DOHH2 (cell line): ENCODE data around the gene DPYD.

Experiments used
- H3F3A ChIP-seq: fragments of 200-600 bp; sonication (generic), shearing (Covaris generic); 2 replicates; pipeline ENCODE4 v1.6.0; 2016; ENCODE audit warnings: antibody characterized with exemption, mild to moderate bottlenecking; ENCODE audit not compliant: control insufficient read depth, insufficient read depth
- H3K27ac ChIP-seq: fragments of 200-600 bp; sonication (generic); 2 replicates; pipeline ENCODE4 v1.5.1; 2014; ENCODE audit warnings: low read depth, mild to moderate bottlenecking, low read length, moderate library complexity
- H3K27me3 ChIP-seq: fragments of 200-600 bp; sonication (generic); 2 replicates; pipeline ENCODE4 v1.6.1; 2014; ENCODE audit warnings: mild to moderate bottlenecking, low read length, mixed read lengths; ENCODE audit not compliant: control insufficient read depth
- H3K36me3 ChIP-seq: fragments of 200-600 bp; sonication (generic); 2 replicates; pipeline ENCODE4 v1.6.1; 2014; ENCODE audit warnings: mild to moderate bottlenecking, low read length, moderate library complexity, mixed read lengths; ENCODE audit not compliant: control insufficient read depth
- H3K4me1 ChIP-seq: fragments of 200-600 bp; sonication (generic); 2 replicates; pipeline ENCODE4 v1.6.1; 2014; ENCODE audit warnings: mild to moderate bottlenecking, low read length, mixed read lengths; ENCODE audit not compliant: control insufficient read depth
- H3K4me2 ChIP-seq: fragments of 200-600 bp; sonication (generic); 2 replicates; pipeline ENCODE4 v1.6.0; 2014; ENCODE audit warnings: mild to moderate bottlenecking, low read length, moderate library complexity
- H3K4me3 ChIP-seq: fragments of 200-600 bp; sonication (generic); 2 replicates; pipeline ENCODE4 v1.5.1; 2014; ENCODE audit warnings: mild to moderate bottlenecking, low read length, mixed read lengths
- H3K79me2 ChIP-seq: fragments of 200-600 bp; sonication (generic); 2 replicates; pipeline ENCODE4 v1.6.1; 2014; ENCODE audit warnings: mild to moderate bottlenecking, low read length, mixed read lengths; ENCODE audit not compliant: control insufficient read depth
- H3K9me2 ChIP-seq: fragments of 200-600 bp; sonication (generic); replicated peaks from 2 replicates; pipeline ENCODE4 v1.6.1; 2014; ENCODE audit warnings: mild to moderate bottlenecking, low read length, mixed read lengths; ENCODE audit not compliant: control insufficient read depth
- H3K9me3 ChIP-seq: fragments of 200-600 bp; sonication (generic); 2 replicates; pipeline ENCODE4 v1.6.1; 2014; ENCODE audit warnings: antibody characterized with exemption, low read length, mixed read lengths; ENCODE audit not compliant: control insufficient read depth, insufficient read depth
- H4K20me1 ChIP-seq: fragments of 200-600 bp; sonication (generic); 2 replicates; pipeline ENCODE4 v1.6.0; 2014; ENCODE audit warnings: low read depth, mild to moderate bottlenecking, antibody characterized with exemption, low read length, moderate library complexity; ENCODE audit not compliant: control insufficient read depth, insufficient read depth
- EZH2phosphoT487 ChIP-seq: fragments of 200-600 bp; sonication (generic); IDR thresholded peaks from 2 replicates; pipeline ENCODE4 v1.6.1; 2017; ENCODE audit warnings: borderline replicate concordance, mild to moderate bottlenecking, antibody characterized with exemption, low read length, moderate library complexity, mixed read lengths
- TF ChIP-seq, protein P1 (sequence below): fragments of 200-600 bp; sonication (generic); IDR thresholded peaks from one replicate; pipeline ENCODE4 v1.5.1; 2014; ENCODE audit warnings: antibody characterized with exemption, mild to moderate bottlenecking, low read depth, low read length; ENCODE audit not compliant: poor library complexity, severe bottlenecking

The DPYD gene

DNA sequence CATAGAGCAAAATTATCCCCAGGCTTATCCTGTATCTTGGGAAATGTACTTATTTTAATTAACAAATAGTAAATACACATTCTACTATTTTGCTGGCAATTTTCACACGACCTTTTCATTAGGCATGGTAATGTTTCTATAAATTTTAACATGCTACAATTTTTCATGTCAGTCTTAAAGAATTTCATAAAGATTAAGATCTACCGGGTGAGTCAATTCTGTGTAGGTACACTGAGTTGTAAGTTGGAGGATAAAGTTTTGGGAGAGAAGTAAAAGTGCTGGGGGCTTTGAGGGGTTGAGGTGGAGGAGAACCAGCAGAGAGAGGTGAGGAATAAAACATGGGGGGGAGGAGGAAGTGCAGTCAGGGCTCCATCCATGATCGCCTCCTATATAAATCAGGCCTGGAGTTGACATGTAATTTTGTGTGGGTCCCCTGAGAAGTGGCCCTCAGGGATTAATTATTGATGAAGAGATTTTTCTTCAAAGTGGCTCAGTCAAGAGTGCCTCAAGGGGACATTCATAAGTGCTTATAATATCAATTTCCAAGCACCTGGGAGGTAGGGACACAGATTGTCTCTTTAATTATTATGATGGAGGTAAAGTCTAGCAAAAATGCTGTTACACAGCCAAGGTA is 7.2 kb downstream of the DPYD start:
- TF ChIP-seq, protein P1, sequence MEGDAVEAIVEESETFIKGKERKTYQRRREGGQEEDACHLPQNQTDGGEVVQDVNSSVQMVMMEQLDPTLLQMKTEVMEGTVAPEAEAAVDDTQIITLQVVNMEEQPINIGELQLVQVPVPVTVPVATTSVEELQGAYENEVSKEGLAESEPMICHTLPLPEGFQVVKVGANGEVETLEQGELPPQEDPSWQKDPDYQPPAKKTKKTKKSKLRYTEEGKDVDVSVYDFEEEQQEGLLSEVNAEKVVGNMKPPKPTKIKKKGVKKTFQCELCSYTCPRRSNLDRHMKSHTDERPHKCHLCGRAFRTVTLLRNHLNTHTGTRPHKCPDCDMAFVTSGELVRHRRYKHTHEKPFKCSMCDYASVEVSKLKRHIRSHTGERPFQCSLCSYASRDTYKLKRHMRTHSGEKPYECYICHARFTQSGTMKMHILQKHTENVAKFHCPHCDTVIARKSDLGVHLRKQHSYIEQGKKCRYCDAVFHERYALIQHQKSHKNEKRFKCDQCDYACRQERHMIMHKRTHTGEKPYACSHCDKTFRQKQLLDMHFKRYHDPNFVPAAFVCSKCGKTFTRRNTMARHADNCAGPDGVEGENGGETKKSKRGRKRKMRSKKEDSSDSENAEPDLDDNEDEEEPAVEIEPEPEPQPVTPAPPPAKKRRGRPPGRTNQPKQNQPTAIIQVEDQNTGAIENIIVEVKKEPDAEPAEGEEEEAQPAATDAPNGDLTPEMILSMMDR: no peak
- no peak for TF ChIP-seq EZH2phosphoT487

DNA sequence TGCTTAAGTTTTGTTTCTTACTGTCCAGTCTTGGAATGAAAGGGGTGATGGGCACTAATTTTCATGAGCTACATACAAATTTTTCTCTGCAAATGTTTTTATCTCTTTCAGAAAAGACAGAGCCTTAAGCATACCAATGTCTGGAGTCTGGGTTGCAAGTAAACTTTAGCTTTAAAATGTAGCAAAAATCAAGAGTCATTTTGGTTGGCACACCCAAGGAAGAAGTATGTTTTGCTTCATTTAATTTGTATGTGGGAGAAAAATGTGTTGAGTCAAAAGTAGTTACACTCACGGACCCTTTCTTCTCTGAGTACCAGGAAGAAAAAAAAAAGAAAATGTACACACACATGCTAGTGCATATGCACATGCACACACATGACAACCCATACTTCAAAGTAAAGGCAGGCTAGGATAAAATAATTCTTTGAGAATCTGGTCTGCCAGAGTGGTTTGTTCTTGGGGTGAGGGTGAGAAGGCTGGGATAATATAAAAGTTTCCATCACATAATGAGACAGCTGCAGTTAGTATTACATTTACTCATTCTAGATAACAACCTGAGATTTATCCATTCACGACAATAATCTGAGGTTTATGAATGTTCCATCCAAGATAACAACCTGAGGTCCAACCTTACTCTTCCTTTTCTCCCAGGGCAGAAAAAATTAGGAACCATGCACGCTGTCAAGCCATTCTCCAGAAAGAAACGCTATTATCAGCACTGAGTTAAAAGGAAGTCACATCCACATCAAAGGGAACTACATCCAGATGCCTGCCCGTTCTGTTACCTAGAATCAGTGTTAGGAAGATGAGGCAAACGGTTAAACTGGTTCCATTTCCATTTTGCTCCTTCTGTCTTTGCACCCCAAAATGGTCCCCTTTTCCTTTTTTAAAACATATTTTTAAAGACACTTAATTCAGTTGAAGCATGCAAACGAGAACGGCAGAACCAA is 9.3 kb downstream of the DPYD start:
- Histone ChIP-seq H3K4me3 (no peak overlapping the region), H4K20me1 (no peaks in the 10 kb centered on the region), H3K4me2 (no peak overlapping the region), H3K4me1 (no peaks in the 10 kb centered on the region), H3K79me2 (no peaks in the 10 kb centered on the region), H3K27me3 (no peaks in the 10 kb centered on the region), H3K9me2 (no peaks in the 10 kb centered on the region), H3F3A (no peaks in the 10 kb centered on the region), H3K27ac (no peak overlapping the region), H3K9me3 (no peaks in the 10 kb centered on the region), H3K36me3 (no peaks in the 10 kb centered on the region)
- no peak for TF ChIP-seq EZH2phosphoT487
- TF ChIP-seq, protein P1: no peak

More for the DNA sequence above, 7.2 kb downstream of the DPYD start:
- Histone ChIP-seq H3K27ac (no peak overlapping the region), H3F3A (no peaks in the 10 kb centered on the region), H3K4me2 (no peak overlapping the region), H3K9me2 (no peaks in the 10 kb centered on the region), H3K4me1 (peaks cover 6% of the 10 kb centered on the region; the same call in 1 of the 2 replicates), H3K4me3 (no peak overlapping the region), H3K27me3 (peaks cover 5% of the 10 kb centered on the region), H3K79me2 (no peaks in the 10 kb centered on the region), H3K9me3 (no peaks in the 10 kb centered on the region), H3K36me3 (no peaks in the 10 kb centered on the region), H4K20me1 (no peaks in the 10 kb centered on the region)

DNA sequence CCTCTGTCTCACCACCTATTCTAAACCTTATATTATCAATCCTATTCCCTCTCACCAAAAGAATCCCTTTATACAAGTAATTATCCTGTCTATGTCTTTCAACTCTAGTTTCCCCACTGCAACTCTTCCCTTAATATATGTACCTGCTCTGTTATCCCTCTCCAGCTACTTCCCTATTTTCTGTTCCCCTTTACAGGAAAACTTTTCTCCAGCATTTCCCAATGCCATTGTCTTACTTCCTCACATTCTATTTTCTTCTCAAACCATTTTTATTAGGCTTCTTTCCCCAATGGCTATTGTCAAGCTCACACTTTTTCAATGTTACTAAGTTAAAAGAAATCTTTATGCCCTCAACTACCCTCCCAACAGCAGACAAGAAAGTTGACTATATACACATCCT is 11.6 kb downstream of the DPYD start:
- no peaks in the 10 kb centered on the region for H3K9me3 ChIP-seq
- TF ChIP-seq EZH2phosphoT487: no peak
- TF ChIP-seq, protein P1: no peak
- H3K36me3 ChIP-seq: no peaks in the 10 kb centered on the region
- no peaks in the 10 kb centered on the region for H3K4me1 ChIP-seq
- no peak overlapping the region for H3K4me2 ChIP-seq
- no peaks in the 10 kb centered on the region for H3K27me3 ChIP-seq
- no peaks in the 10 kb centered on the region for H3K9me2 ChIP-seq
- no peaks in the 10 kb centered on the region for H3F3A ChIP-seq
- H3K4me3 ChIP-seq: no peak overlapping the region
- H3K79me2 ChIP-seq: no peaks in the 10 kb centered on the region
- H3K27ac ChIP-seq: no peak overlapping the region
- no peaks in the 10 kb centered on the region for H4K20me1 ChIP-seq
